Measurements from ENCODE around the gene LRRC43.

- TF ChIP-seq CTCF (conservative IDR thresholded peaks at IDR 0.05 in 1 of 2, IDR thresholded peaks at IDR 0.05 in 1 of 2; ENCODE audit: low read depth in 1 of 2, low read length in 2 of 2) (no peak), EZH2 (IDR thresholded peaks at IDR 0.05; ENCODE audit: low read length, missing control alignments) (no peak)
These were observed 18.5 kb downstream of the LRRC43 start for GRCh38 chr12:122201381-122201780.
